HG02759 (cell line): ENCODE measurements around the gene RNU6-1.

Source experiments
- ATAC-seq: cut with Tn5 transposase; IDR thresholded peaks from one replicate; pipeline ENCODE4 v1.9.1; 2021; ENCODE audit warnings: mild to moderate bottlenecking, moderate library complexity; ENCODE audit not compliant: unreplicated experiment

Gene RNU6-1

DNA sequence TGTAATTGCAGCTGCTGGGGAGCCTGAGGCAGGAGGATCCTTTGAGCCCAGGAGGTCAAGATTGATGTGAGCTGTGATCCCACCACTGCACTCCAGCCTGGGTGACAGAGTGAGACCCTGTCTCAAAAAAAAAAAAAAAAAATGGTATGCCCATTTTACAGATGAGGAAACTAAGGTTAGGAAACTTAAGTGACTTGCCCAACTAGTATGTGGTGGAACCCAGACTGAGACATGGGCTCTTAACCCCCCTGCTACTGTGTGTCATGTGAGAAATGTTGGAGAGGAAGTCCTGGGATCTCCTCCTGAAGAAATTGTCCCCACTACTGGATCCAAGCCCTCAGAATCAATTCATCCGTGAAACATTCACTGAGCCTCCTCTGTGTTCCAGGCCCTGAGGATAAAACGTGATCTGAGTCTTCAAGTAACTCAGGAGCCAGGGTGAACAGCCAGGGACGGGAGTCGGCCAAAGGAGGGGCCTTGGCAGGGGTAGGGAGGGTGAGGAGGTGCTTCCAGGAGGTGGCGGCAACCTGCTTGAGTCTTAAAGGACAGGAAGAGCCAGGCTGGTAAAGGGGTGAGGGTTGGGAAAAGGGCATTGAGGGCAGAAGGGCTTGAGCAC, 19.6 kb upstream of the RNU6-1 start:
- ATAC-seq: no peak

DNA sequence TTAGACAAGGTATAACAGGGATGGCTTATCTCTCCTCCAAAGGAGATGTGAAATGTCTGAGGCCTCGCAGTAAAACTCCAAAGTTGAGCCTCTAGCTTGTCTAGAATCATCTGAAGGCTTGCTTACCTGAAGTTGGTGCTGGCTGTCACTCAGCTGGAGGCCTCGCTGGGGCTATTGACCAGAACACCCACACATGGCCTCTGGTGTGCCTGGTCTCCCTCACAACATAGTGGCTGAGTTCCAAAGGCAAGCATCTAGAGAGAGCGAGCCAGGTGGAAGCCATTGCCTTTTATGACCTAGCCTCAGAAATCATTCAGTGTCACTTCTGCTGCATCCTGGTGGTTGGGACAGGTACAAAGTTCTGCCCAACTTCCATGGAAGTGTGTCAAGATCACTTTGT, 17.4 kb upstream of the RNU6-1 start:
- no peak for ATAC-seq

DNA sequence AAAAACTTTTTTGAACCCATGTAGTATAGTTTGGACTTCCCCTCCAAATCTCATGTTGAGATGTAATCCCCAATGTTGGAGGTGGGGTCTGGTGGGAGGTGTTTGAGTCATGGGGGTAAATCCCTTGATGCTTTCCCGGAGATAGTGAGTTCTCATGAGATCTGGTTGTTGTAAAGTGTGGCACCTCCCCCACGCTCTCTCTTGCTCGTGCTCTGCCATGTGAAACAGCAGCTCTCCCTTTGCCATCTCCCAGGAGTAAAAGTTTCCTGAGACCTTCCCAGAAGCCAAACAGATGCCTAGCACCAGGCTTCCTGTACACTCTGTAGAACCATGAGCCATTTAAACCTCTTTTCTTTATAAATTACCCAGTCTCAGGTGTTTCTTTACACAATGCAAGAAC, 16.0 kb upstream of the RNU6-1 start:
- ATAC-seq: no peak

DNA sequence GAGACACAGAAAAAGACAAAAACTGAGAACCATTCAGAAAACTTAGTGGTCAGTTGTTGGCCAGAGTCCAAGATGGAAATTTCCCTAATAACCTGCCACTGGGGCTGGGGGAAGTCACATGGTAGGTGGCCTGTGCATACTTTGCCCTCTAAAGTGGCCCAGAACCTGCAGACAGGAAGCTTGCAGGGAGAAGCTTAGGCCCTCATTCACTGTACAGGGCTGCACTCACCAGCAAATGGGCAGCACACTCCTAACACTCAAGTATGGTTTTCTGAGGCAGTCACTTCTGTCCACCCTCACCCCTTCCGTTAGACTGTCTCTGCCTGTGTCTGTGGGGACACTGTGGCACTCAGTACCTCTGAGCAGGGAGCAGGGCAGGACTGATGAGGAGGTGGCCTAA, 14.5 kb upstream of the RNU6-1 start:
- ATAC-seq: no peak

GRCh38 chr15:67853454-67853853, 13.6 kb upstream of the RNU6-1 start:
- no peak for ATAC-seq

DNA sequence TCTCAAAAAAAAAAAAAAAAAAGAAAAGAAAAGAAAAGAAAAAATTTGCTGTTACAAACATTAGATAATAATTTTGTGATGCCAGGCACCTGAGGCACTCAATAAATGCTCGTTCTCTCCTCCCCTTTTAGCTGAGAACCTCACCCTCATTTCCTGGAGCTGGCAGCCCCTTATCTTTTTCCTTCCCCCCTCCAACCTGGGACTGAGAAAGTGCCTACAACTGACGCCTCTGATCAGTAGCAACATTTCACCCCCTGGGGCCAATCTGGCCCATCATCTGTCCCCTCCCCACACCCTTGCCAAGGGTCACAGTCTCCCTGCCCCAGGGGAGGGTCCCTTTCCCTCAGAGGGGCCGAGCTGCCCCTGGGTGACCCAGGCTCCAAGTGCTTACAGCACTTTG, 12.6 kb upstream of the RNU6-1 start:
- ATAC-seq: no peak

DNA sequence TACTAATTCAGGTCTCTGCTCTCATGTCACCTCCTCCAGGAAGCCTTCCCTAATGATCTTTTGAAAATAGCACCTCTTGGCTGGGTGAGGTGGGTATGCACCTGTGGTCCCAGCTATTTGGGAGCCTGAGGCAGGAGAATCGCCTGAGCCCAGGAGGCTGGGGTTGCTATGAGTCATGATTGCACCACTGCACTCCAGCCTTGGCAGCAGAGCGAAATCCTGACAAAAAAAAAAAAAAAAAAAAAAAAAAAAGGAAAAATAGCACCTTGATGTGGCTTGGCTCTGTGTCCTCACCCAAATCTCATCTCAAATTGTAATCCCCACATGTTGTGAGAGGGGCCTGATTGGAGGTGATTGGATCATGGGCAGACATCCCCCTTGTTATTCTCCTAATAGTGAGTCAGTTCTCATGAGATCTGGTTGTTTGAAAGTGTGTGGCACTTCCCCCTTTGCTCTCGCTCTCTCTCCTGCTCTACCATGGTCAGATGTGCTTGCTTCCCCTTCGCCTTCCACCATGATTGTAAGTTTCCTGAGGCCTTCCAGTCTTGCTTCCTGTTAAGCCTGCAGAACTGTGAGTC, 11.2 kb upstream of the RNU6-1 start:
- ATAC-seq: no peak

DNA sequence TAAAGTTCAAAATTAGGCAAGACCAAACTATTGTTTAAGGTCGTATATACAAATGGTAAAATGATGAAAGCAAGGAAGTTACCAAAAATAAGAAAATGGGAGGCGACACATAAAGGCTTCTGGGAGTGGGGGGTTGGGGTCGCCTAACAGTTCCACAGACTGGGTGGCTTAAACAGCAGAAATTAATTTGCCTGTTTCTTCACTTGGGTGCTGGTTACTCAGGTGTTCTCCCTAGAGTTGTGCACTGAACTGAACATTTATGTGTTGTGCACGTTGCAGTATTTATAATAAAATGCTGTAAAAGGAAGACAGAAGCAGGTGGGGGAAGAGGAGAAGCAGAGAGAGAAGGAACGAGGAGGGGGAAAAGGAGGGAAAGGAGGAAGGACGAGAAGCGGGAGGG, 10.5 kb upstream of the RNU6-1 start:
- ATAC-seq: no peak

DNA sequence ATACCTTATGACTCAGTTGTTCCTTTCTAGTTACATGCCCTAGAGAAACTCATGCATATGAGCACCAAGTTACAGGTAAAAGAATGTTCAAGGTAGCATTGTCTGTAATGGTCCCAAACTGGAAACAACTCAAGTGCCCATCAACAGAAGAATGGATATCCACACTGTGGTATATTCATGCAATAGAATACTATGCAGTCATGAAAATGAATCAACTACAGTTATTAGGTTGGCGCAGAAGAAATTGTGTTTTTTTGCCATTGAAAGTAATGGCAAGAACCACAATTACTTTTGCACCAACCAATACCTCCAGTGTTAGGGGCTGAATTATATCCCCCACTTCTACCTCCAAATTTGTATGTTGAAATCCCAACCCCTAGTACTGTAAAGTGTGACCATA, 9.7 kb upstream of the RNU6-1 start:
- ATAC-seq: no peak

- no peak for ATAC-seq
These were observed 6.1 kb upstream of the RNU6-1 start for GRCh38 chr15:67845974-67846373.

- ATAC-seq: no peak
These were observed 3.9 kb upstream of the RNU6-1 start for GRCh38 chr15:67843571-67844387.

DNA sequence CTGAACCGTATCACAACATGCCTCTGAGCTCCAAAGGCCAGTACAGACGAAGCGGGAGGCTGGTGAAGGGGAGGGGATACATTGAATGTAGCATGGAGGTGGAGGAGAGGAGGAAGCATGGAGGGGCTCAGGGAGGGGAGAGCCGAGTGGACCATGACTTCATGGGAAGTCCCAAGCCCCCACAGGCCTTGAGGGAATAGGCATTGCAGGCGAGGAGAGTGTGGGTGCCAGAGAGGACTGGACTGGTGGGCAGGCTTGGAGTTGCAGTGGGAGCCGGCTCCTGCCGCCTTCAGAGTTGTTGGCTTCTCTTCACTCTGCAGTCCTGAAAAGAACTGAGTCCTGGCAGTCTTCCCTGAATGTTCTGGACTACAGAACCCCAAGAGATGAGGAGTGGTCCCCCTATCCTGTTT, 3.3 kb upstream of the RNU6-1 start:
- ATAC-seq: no peak

DNA sequence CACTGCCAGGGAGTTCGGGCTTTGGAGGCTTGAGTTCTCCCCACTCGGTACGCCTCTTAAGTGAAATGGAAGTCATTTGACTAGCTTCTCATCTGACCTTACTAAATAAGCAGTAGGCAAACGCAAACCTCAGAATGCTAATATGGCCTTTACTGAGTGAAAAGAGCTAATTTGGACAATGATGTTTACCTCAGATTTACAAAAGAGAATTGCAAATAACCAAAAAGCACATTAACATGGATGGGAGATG, 1.6 kb upstream of the RNU6-1 start:
- no peak for ATAC-seq

- ATAC-seq: no peak
These were observed 1.1 kb upstream of the RNU6-1 start for GRCh38 chr15:67840749-67841512.

DNA sequence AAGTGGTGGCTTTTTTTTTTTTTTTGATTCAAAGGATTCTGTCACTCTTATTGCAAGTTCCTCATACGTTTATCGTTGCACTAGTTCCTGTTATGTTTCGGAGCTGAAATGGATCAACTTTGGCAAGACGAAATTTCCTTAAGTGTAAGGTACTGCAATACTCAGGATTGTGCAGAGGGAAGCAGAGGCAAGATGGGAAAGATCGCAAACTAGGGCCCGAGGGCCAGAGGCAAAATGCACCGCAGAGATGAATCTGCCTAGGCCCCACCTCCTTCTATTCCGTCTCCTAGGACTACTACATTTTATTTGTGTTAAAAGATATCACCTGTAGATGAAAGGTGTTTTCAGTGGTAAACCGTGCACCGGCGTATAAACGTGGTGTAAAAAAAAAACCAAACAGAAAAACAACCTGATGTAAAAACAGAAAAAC, 331 bp downstream of the RNU6-1 start:
- ATAC-seq: peak; percentile 18

GRCh38 chr15:67838789-67839332, 984 bp downstream of the RNU6-1 start:
- ATAC-seq: no peak

DNA sequence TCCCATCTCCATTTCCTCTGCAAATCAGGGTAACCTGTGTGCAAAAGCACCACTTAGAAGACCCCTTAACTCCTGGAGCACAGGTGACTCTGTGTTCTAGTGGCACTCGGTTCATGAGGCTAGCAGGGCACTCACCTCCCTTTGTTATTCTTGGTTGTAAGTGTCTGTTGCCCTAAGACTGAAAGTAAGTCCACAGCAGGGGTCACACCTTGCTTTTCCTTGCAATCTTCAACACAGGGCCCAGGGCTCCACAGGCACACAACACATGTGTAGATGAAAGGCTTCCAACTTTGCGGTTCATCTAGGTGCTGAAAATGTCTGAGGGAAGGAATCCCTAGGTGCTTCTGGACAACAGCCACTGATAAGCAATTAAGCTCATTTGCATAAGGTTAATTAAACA, 2.9 kb downstream of the RNU6-1 start:
- ATAC-seq: no peak

- ATAC-seq: no peak
These were observed 3.4 kb downstream of the RNU6-1 start for GRCh38 chr15:67836477-67836876.

DNA sequence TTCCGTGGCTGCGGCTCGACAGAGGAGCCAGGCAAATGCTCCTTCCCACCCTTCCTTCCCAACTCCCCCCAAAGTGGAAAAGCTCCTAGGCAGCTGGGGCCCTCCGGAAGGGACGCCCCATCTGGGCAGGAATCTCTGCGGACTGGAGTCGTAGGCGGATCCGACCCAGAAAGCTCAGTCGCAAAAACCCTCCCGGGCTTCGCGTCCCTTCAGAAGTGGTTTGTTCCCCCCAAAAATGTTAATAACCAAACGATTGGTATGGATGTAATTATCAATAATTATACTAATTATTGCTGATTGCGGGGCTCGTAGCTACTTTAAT, 3.8 kb downstream of the RNU6-1 start:
- no peak for ATAC-seq

DNA sequence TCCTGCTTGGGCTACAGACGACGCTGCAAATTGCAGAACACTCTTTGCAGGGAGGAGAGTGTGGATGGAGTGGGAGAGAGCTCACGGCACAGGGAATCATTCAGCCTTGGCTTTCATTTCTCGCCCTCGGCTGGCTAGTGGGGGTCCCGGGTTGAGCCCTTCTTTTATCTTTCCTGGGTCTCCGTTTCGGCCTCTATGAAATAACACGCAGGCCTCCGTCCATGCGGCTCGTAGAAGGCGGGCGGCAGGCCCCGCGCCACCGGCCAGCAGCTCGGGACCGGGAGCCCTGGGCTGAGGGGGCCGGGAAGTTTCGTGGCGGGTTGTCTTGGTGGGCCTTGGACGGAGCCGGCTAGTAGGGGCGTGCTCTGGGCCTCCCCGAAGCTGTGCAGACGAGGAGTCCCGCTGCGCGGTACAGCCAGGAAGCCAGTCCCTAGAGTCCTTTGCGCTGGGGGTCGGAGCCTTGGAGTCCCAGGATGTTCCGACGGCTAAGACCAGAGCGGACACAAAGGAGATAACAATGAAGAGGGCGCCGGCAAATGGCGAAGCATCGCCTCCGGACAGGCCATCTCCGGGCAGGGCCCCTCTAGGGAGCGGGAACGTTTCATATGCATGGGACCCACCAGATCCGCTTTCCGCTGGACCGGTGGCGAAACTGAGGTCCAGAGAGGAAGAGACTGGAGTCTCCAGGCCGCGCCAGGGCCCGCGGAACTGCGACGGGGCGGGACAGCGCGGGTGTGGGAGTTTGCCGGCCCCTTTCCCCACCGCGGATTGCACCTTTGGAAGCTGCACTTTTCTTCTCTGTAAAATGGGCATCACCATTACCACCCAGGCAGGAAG, 4.3 kb downstream of the RNU6-1 start:
- no peak for ATAC-seq
